Omental fat pad (tissue), 4 donors: ENCODE results near the gene PGBD4. TPM values are rescaled to one million over a fixed set of nuclear protein-coding genes. Genes with fewer than 3 reads are reported as not detected.
A peak's percentile ranks its signal among the peaks of the same experiment; 100 is the strongest.

Source experiments
- ATAC-seq: fragments of 150-250 bp; one replicate; pipeline ENCODE4 v1.9.1; 2016; ENCODE audit warnings: mild to moderate bottlenecking, moderate library complexity; ENCODE audit not compliant: low FRiP score
- DNase-seq: peaks from one replicate; pipeline ENCODE4 v3.0.0-alpha.2; 2019; ENCODE audit warnings: low spot score
- CTCF ChIP-seq, 3 donors: fragments of 450-650 bp; IDR thresholded peaks; one replicate each; pipeline ENCODE4 v1.5.1; 2016 to 2017; ENCODE audit warnings: antibody characterized with exemption in 3 of 3, mild to moderate bottlenecking in 3 of 3, moderate library complexity in 2 of 3
- total RNA-seq, 4 donors: library from RNA; depleted of rRNA; stranded (reverse); fragments of >200 nt; gene quantifications; one replicate each; pipeline ENCODE4 v1.1.0, GENCODE V29; 2016

Gene PGBD4
- total RNA-seq, 4 donors from 2014 or later = 0.84 to 1.3 (median 0.98) TPM

- no peak for DNase-seq
- TF ChIP-seq CTCF (IDR thresholded peaks at IDR 0.05) = no peak
- peak; percentile 66 for ATAC-seq
Measured at GRCh38 chr15:34084086-34084485, 17.8 kb upstream of the PGBD4 start.

GRCh38 chr15:34085746-34086145 lies 16.1 kb upstream of the PGBD4 start:
- DNase-seq (no peak), ATAC-seq (no peak)
- no peak for TF ChIP-seq CTCF (IDR thresholded peaks at IDR 0.05)

GRCh38 chr15:34099914-34100313 lies 2.0 kb upstream of the PGBD4 start:
- ATAC-seq = no peak
- no peak for TF ChIP-seq CTCF (IDR thresholded peaks at IDR 0.05)
- no peak for DNase-seq

GRCh38 chr15:34102175-34102925 lies 467 bp downstream of the PGBD4 start:
- no peak for TF ChIP-seq CTCF (IDR thresholded peaks at IDR 0.05)
- ATAC-seq (peak; percentile 43), DNase-seq (no peak)

- ATAC-seq = no peak
Measured at GRCh38 chr15:34106423-34106822, 4.5 kb downstream of the PGBD4 start.

GRCh38 chr15:34107315-34107714 lies 5.4 kb downstream of the PGBD4 start:
- no peak for TF ChIP-seq CTCF (IDR thresholded peaks at IDR 0.05)
- DNase-seq (no peak), ATAC-seq (no peak)

More at GRCh38 chr15:34106423-34106822, 4.5 kb downstream of the PGBD4 start:
- no peak for DNase-seq
- TF ChIP-seq CTCF (IDR thresholded peaks at IDR 0.05) = no peak
